Large intestine (tissue), 3 donors: Measurements from ENCODE around the gene GLYR1. TPM values are rescaled to one million over a fixed set of nuclear protein-coding genes. Genes with fewer than 3 reads are reported as not detected.

Source experiments
- DNase-seq, 2 donors: peaks; one replicate each; pipeline versions ENCODE4 v3.0.0 to v3.0.0-alpha.2; 2013
- H3K27ac ChIP-seq: one replicate; pipeline ENCODE4 v1.5.1; 2013; ENCODE audit warnings: low read length
- H3K27me3 ChIP-seq: 2 replicates; pipeline ENCODE4 v1.6.1; 2013; ENCODE audit warnings: low read length; ENCODE audit not compliant: control insufficient read depth, insufficient read depth
- H3K36me3 ChIP-seq: 2 replicates; pipeline ENCODE4 v1.6.1; 2013; ENCODE audit warnings: low read length; ENCODE audit not compliant: control insufficient read depth, insufficient read depth
- H3K4me1 ChIP-seq: one replicate; pipeline ENCODE4 v1.6.1; 2013; ENCODE audit warnings: low read length; ENCODE audit not compliant: control insufficient read depth, insufficient read depth
- H3K4me3 ChIP-seq: one replicate; pipeline ENCODE4 v1.5.1; 2013; ENCODE audit warnings: low read length
- H3K9me3 ChIP-seq: one replicate; pipeline ENCODE4 v1.6.1; 2013; ENCODE audit warnings: mild to moderate bottlenecking, low read depth, low read length, moderate library complexity; ENCODE audit not compliant: control insufficient read depth
- WGBS: methylation state at CpG from one replicate; pipeline ENCODE4 v1.1.5; 2013; ENCODE audit warnings: low lambda C conversion rate; ENCODE audit not compliant: insufficient coverage; 5-methylcytosine and 5-hydroxymethylcytosine counted together
- polyA plus RNA-seq: library from polyadenylated mRNA; unstranded; fragments of 120-200 nt; gene quantifications from one replicate; pipeline ENCODE4 v1.2.1, GENCODE V29; 2013

The GLYR1 gene
- polyA plus RNA-seq, 1 donor: 102 TPM

- no CpG with 5 or more reads among the region's 7 CpGs for WGBS
- Histone ChIP-seq H3K36me3 (peaks cover 75% of the 10 kb centered on the region), H3K9me3 (no peaks in the 10 kb centered on the region), H3K27ac (no peak overlapping the region), H3K4me3 (no peak overlapping the region), H3K27me3 (no peaks in the 10 kb centered on the region), H3K4me1 (peaks cover 5% of the 10 kb centered on the region)
- no peak for DNase-seq
Observed at GRCh38 chr16:4830408-4830807, 16.7 kb downstream of the GLYR1 start.

GRCh38 chr16:4828567-4829321, 18.3 kb downstream of the GLYR1 start:
- H3K9me3 ChIP-seq: no peaks in the 10 kb centered on the region
- WGBS: no CpG with 5 or more reads among the region's 11 CpGs
- peaks cover 79% of the 10 kb centered on the region for H3K36me3 ChIP-seq
- no peak overlapping the region for H3K27ac ChIP-seq
- no peak overlapping the region for H3K4me3 ChIP-seq
- H3K27me3 ChIP-seq: no peaks in the 10 kb centered on the region
- peaks cover 5% of the 10 kb centered on the region for H3K4me1 ChIP-seq
- DNase-seq: no peak

DNA sequence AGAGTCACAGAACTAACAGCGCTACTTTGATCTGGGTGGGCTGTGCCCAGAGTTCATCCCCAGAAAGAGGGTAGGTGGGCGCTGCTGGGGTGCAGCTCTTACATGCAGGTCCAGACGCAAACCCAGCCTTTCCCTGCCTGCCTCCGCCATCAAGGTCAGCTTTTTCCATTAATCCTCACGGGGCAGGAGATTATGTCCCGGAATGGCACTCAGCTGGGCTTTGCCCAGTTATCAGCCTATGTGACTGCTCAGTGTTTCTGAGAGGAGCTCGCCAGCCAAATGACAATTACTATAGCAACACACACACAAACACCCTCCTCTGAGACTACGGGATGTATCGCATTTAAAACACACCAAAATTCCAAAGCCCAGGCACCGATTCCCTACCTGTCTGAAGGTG, 20.1 kb downstream of the GLYR1 start:
- Histone ChIP-seq H3K9me3 (no peaks in the 10 kb centered on the region), H3K4me1 (no peaks in the 10 kb centered on the region), H3K27ac (no peak overlapping the region), H3K27me3 (no peaks in the 10 kb centered on the region), H3K36me3 (peaks cover 83% of the 10 kb centered on the region), H3K4me3 (no peak overlapping the region)
- WGBS: no CpG with 5 or more reads among the region's 10 CpGs
- DNase-seq: no peak

GRCh38 chr16:4826526-4826925, 20.6 kb downstream of the GLYR1 start:
- H3K4me3 ChIP-seq: no peak overlapping the region
- no peaks in the 10 kb centered on the region for H3K4me1 ChIP-seq
- no CpG with 5 or more reads among the region's 4 CpGs for WGBS
- no peaks in the 10 kb centered on the region for H3K27me3 ChIP-seq
- no peak for DNase-seq
- no peak overlapping the region for H3K27ac ChIP-seq
- H3K36me3 ChIP-seq: peaks cover 83% of the 10 kb centered on the region
- no peaks in the 10 kb centered on the region for H3K9me3 ChIP-seq

DNA sequence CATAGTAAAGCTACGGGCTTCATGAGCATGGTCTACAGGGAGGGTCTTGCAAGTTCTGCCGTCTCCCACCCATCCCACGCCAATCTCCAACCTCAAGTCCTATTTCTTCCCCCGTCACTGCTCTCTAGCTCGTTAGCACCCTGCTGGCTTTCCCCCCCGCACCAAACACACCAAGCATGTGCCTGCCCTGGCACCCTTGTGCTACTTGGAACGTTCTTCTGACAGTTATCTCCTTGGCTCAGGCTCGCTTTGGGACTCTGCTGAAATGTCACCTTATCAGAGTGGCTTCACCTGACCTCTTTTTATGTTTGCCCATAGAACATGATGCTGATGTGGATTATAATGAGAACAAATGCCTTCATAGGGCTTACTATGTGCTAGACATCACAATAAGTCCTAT, 21.9 kb downstream of the GLYR1 start:
- WGBS: 100% methylated on average over 2 of the region's 8 CpGs
- Histone ChIP-seq H3K4me1 (no peaks in the 10 kb centered on the region), H3K27ac (no peak overlapping the region), H3K4me3 (no peak overlapping the region), H3K27me3 (no peaks in the 10 kb centered on the region), H3K36me3 (peaks cover 82% of the 10 kb centered on the region), H3K9me3 (no peaks in the 10 kb centered on the region)
- DNase-seq: no peak

- H3K4me3 ChIP-seq: no peak overlapping the region
- no peaks in the 10 kb centered on the region for H3K27me3 ChIP-seq
- no CpG with 5 or more reads among the region's 6 CpGs for WGBS
- no peak overlapping the region for H3K27ac ChIP-seq
- DNase-seq: no peak
- H3K4me1 ChIP-seq: no peaks in the 10 kb centered on the region
- peaks cover 76% of the 10 kb centered on the region for H3K36me3 ChIP-seq
- no peaks in the 10 kb centered on the region for H3K9me3 ChIP-seq
Observed at GRCh38 chr16:4820652-4821051, 26.4 kb downstream of the GLYR1 start.

DNA sequence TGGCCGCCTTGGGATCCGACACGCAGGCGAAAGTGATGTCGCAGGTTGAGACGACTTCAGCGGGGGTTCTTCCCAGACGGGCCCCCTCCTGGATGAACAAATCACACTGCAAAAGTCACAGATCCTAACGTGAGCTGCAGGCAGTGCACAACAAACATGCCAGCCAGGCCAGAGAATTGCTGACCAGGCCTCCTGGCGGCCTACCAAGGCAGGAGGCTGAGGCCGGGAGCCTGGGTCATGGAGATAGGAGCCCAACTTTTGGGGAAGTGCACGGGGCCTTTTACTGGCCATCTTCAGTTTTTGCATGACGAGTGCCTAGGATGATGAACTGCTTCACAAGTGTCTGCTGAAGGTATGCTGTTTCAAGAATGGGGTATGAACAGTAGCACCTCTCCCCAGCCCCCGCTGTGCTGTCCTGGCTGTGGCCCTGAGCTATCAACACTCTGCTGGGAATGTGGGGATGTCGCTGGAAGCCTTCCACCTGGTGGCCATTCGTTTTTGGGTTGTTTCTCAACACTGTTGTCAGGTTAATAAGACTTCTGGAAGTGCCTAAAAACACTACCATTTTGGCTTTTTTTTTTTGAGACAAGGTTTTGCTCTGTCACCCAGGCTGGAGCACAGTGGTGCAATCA, 32.4 kb downstream of the GLYR1 start:
- Histone ChIP-seq H3K36me3 (peaks cover 73% of the 10 kb centered on the region), H3K4me1 (no peaks in the 10 kb centered on the region), H3K9me3 (no peaks in the 10 kb centered on the region), H3K4me3 (no peak overlapping the region), H3K27me3 (no peaks in the 10 kb centered on the region), H3K27ac (no peak overlapping the region)
- no peak for DNase-seq
- WGBS: no CpG with 5 or more reads among the region's 16 CpGs

- no peaks in the 10 kb centered on the region for H3K27me3 ChIP-seq
- no peaks in the 10 kb centered on the region for H3K4me1 ChIP-seq
- peaks cover 67% of the 10 kb centered on the region for H3K36me3 ChIP-seq
- H3K4me3 ChIP-seq: no peak overlapping the region
- no peak for DNase-seq
- H3K27ac ChIP-seq: no peak overlapping the region
- H3K9me3 ChIP-seq: no peaks in the 10 kb centered on the region
Observed at GRCh38 chr16:4814046-4814445, 33.0 kb downstream of the GLYR1 start.

GRCh38 chr16:4813251-4814003, 33.7 kb downstream of the GLYR1 start:
- no peaks in the 10 kb centered on the region for H3K9me3 ChIP-seq
- H3K27me3 ChIP-seq: no peaks in the 10 kb centered on the region
- no peak for DNase-seq
- peaks cover 63% of the 10 kb centered on the region for H3K36me3 ChIP-seq
- H3K4me1 ChIP-seq: no peaks in the 10 kb centered on the region
- WGBS: no CpG with 5 or more reads among the region's 16 CpGs
- H3K4me3 ChIP-seq: no peak overlapping the region
- no peak overlapping the region for H3K27ac ChIP-seq

GRCh38 chr16:4811773-4812172, 35.3 kb downstream of the GLYR1 start:
- Histone ChIP-seq H3K36me3 (peaks cover 67% of the 10 kb centered on the region), H3K27ac (no peak overlapping the region), H3K9me3 (no peaks in the 10 kb centered on the region)

More at GRCh38 chr16:4811773-4812172, 35.3 kb downstream of the GLYR1 start:
- H3K4me3 ChIP-seq: no peak overlapping the region
- no peaks in the 10 kb centered on the region for H3K4me1 ChIP-seq
- DNase-seq: no peak
- no CpG with 5 or more reads among the region's 9 CpGs for WGBS
- no peaks in the 10 kb centered on the region for H3K27me3 ChIP-seq
